Upper lobe of left lung (tissue), 4 donors: Measurements from ENCODE around the gene MINDY1.

Experiments used
- CTCF ChIP-seq, 6 experiments: fragments of 450-650 bp in 4 of 6; fragments of 200-600 bp in 2 of 6; sonication (generic) in 2 of 6; IDR thresholded peaks; one replicate each; pipeline ENCODE4 v1.5.1; 2016 to 2019; ENCODE audit warnings: antibody characterized with exemption in 6 of 6
- POLR2A ChIP-seq, 4 donors: fragments of 450-650 bp; IDR thresholded peaks; one replicate each; pipeline ENCODE4 v1.5.1; 2016 to 2017; ENCODE audit warnings: antibody characterized with exemption in 4 of 4, mild to moderate bottlenecking in 2 of 4

- no peak for TF ChIP-seq CTCF (IDR thresholded peaks at IDR 0.05)
- TF ChIP-seq POLR2A (IDR thresholded peaks at IDR 0.05), result no peak
Observed at GRCh38 chr1:150992626-150993025, 14.1 kb downstream of the MINDY1 start.
